GM23338 (cell line): ENCODE data around the gene HEXA. TPM values are rescaled to one million over a fixed set of nuclear protein-coding genes. Genes with fewer than 3 reads are reported as not detected.

Source experiments
- ATAC-seq: fragments of 200-7000 bp; cut with Tn5 transposase; 3 replicates; pipeline ENCODE4 v1.9.1; 2020
- DNase-seq: peaks from one replicate; pipeline ENCODE4 v3.0.0-alpha.2; 2015; ENCODE audit warnings: low spot score
- H2AFZ ChIP-seq: fragments of 200-600 bp; sonication (generic); 2 replicates; pipeline ENCODE4 v1.8.0; 2016; ENCODE audit warnings: antibody characterized with exemption, mild to moderate bottlenecking, moderate library complexity
- H3F3A ChIP-seq: fragments of 200-600 bp; sonication (generic); replicated peaks from 2 replicates; pipeline ENCODE4 v1.8.0; 2017; ENCODE audit warnings: antibody characterized with exemption, mixed run types, low read depth
- H3K27ac ChIP-seq: fragments of 200-600 bp; sonication (generic); 2 replicates; pipeline ENCODE4 v1.6.1; 2016; ENCODE audit warnings: low read depth
- H3K27me3 ChIP-seq: fragments of 200-600 bp; sonication (generic); 2 replicates; pipeline ENCODE4 v1.8.0; 2016; ENCODE audit warnings: mild to moderate bottlenecking, mixed run types, moderate library complexity; ENCODE audit not compliant: insufficient read depth
- H3K36me3 ChIP-seq: fragments of 200-600 bp; sonication (generic); 2 replicates; pipeline ENCODE4 v1.8.0; 2016; ENCODE audit warnings: mild to moderate bottlenecking; ENCODE audit not compliant: insufficient read depth
- H3K4me1 ChIP-seq: fragments of 200-600 bp; sonication (generic); 2 replicates; pipeline ENCODE4 v1.8.0; 2016; ENCODE audit warnings: mild to moderate bottlenecking, moderate library complexity; ENCODE audit not compliant: insufficient read depth
- H3K4me2 ChIP-seq: fragments of 200-600 bp; sonication (generic); 2 replicates; pipeline ENCODE4 v1.7.1; 2017; ENCODE audit warnings: mixed run types
- H3K4me3 ChIP-seq: fragments of 200-600 bp; sonication (generic); 2 replicates; pipeline ENCODE4 v1.6.1; 2016; ENCODE audit warnings: mixed run types
- H3K79me2 ChIP-seq: fragments of 200-600 bp; sonication (generic); replicated peaks from 2 replicates; pipeline ENCODE4 v1.8.0; 2017; ENCODE audit warnings: mild to moderate bottlenecking; ENCODE audit not compliant: insufficient read depth
- H3K9me2 ChIP-seq: fragments of 200-600 bp; sonication (generic); 2 replicates; pipeline ENCODE4 v1.8.0; 2017; ENCODE audit not compliant: insufficient read depth
- H4K20me1 ChIP-seq: fragments of 200-600 bp; sonication (generic); replicated peaks from 2 replicates; pipeline ENCODE4 v1.8.0; 2017; ENCODE audit warnings: mild to moderate bottlenecking; ENCODE audit not compliant: insufficient read depth
- H3K27ac Mint-ChIP-seq: 2 replicates; pipeline ENCODE4 v1.8.0; 2020; ENCODE audit warnings: inconsistent platforms, mild to moderate bottlenecking, moderate library complexity, mixed read lengths
- H3K27me3 Mint-ChIP-seq: 3 replicates; pipeline ENCODE4 v1.8.0; 2022; ENCODE audit warnings: low read depth, mild to moderate bottlenecking, moderate library complexity, mixed read lengths, inconsistent platforms; ENCODE audit not compliant: insufficient read depth, poor library complexity
- H3K36me3 Mint-ChIP-seq: 3 replicates; pipeline ENCODE4 v1.8.0; 2021; ENCODE audit warnings: low read depth, mild to moderate bottlenecking, inconsistent platforms, moderate library complexity, mixed read lengths
- H3K4me1 Mint-ChIP-seq: 3 replicates; pipeline ENCODE4 v1.8.0; 2020; ENCODE audit warnings: mild to moderate bottlenecking, inconsistent platforms, mixed read lengths
- H3K4me3 Mint-ChIP-seq: 3 replicates; pipeline ENCODE4 v1.8.0; 2021; ENCODE audit warnings: moderate library complexity, mild to moderate bottlenecking, inconsistent platforms, mixed read lengths
- H3K9me3 Mint-ChIP-seq: 3 replicates; pipeline ENCODE4 v1.8.0; 2020; ENCODE audit warnings: moderate library complexity, mild to moderate bottlenecking, inconsistent platforms, mixed read lengths
- CREB1 ChIP-seq: fragments of 250-450 bp; sonication (Bioruptor Pico); IDR thresholded peaks from 2 replicates; pipeline ENCODE4 v1.5.0; 2020; ENCODE audit warnings: low read depth, mild to moderate bottlenecking, moderate library complexity
- ETS1 ChIP-seq: IDR thresholded peaks from 2 replicates; pipeline ENCODE4 v1.6.1; 2016; ENCODE audit warnings: antibody characterized with exemption
- EZH2 ChIP-seq: fragments of 200-600 bp; sonication (generic); IDR thresholded peaks from one replicate; pipeline ENCODE4 v1.8.0; 2017; ENCODE audit warnings: antibody characterized with exemption, mild to moderate bottlenecking, low read depth; ENCODE audit not compliant: unreplicated experiment
- EZH2phosphoT487 ChIP-seq: fragments of 200-600 bp; sonication (generic); IDR thresholded peaks from one replicate; pipeline ENCODE4 v1.8.1; 2018; ENCODE audit warnings: antibody characterized with exemption; ENCODE audit not compliant: unreplicated experiment
- JUNB ChIP-seq: IDR thresholded peaks from one replicate; pipeline ENCODE4 v1.6.1; 2016; ENCODE audit warnings: antibody characterized with exemption; ENCODE audit not compliant: unreplicated experiment
- NANOG ChIP-seq: IDR thresholded peaks from 2 replicates; pipeline ENCODE4 v1.6.1; 2016; ENCODE audit warnings: antibody characterized with exemption, borderline replicate concordance
- POLR2AphosphoS5 ChIP-seq: IDR thresholded peaks from 2 replicates; pipeline ENCODE4 v1.6.1; 2016; ENCODE audit warnings: antibody characterized with exemption, low read depth
- STAT1 ChIP-seq: IDR thresholded peaks from one replicate; pipeline ENCODE4 v1.6.1; 2016; ENCODE audit warnings: antibody characterized with exemption; ENCODE audit not compliant: unreplicated experiment
- ZNF114 ChIP-seq: fragments of 250-450 bp; sonication (Bioruptor Pico); IDR thresholded peaks from 2 replicates; pipeline ENCODE4 v1.5.0; 2020; ENCODE audit warnings: mild to moderate bottlenecking, moderate library complexity
- ZNF331 ChIP-seq: fragments of 250-450 bp; sonication (Bioruptor Pico); IDR thresholded peaks from 2 replicates; pipeline ENCODE4 v1.5.0; 2020; ENCODE audit warnings: low read depth, mild to moderate bottlenecking, moderate library complexity
- ZNF462 ChIP-seq: fragments of 250-450 bp; sonication (Bioruptor Pico); IDR thresholded peaks from 2 replicates; pipeline ENCODE4 v1.5.0; 2020; ENCODE audit warnings: mild to moderate bottlenecking, moderate library complexity
- polyA plus RNA-seq: library from polyadenylated mRNA; unstranded; fragments of >200 nt; fragmentation: Nextera tagmentation; extraction: Ambion mirVana; gene quantifications from 2 replicates; pipeline ENCODE4 v1.2.1, GENCODE V29; 2016
- total RNA-seq: library from RNA; depleted of rRNA; stranded (reverse); fragments of >200 nt; shearing (Covaris generic); gene quantifications from 2 replicates; pipeline ENCODE4 v1.2.3, GENCODE V29; 2014
- TF ChIP-seq, protein P1 (sequence below), 2 experiments: fragments of 200-600 bp in 1 of 2; sonication (generic) in 1 of 2; conservative IDR thresholded peaks; 2 replicates each; pipeline versions ENCODE4 v1.5.1 to v1.6.1; 2016 to 2017; ENCODE audit warnings: antibody characterized with exemption in 2 of 2, low read depth in 2 of 2, mild to moderate bottlenecking in 2 of 2, moderate library complexity in 1 of 2
- TF ChIP-seq, protein P2 (sequence below): IDR thresholded peaks from one replicate; pipeline ENCODE4 v1.6.1; 2018; ENCODE audit warnings: antibody characterized with exemption; ENCODE audit not compliant: unreplicated experiment

HEXA gene
- total and polyA plus RNA-seq, 2 experiments from 2014 or later, result 43.0 to 43.8 TPM

DNA sequence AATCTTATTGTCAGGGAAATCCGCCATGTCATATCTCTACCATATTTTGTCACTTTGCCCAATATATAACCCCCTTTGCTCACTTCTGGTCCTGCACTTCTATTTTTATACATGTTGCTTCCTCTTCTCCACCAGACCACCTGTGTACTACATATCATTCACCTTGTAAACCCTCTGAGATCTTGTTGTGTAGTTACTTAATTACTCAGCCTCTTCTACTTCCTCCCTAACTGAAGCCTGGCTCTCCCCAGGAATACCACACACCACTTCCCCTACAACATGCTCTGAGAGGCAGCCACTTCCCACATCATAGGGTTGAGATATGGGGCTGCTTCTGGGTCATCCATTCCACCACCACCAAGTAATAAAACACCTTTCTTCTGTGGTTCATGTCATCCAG is 10.0 kb downstream of the HEXA start:
- no peaks in the 10 kb centered on the region for H3K27me3 Mint-ChIP-seq

More for the DNA sequence above, 10.0 kb downstream of the HEXA start:
- no peak overlapping the region for H3K4me3 ChIP-seq
- no peaks in the 10 kb centered on the region for H3F3A ChIP-seq
- H3K27ac ChIP-seq, result no peak overlapping the region
- H3K4me2 ChIP-seq, result no peak overlapping the region
- H4K20me1 ChIP-seq, result peaks cover 9% of the 10 kb centered on the region; the same call in 1 of the 2 replicates
- H2AFZ ChIP-seq, result no peak overlapping the region
- no peaks in the 10 kb centered on the region for H3K36me3 ChIP-seq
- H3K4me1 ChIP-seq, result no peaks in the 10 kb centered on the region
- DNase-seq (no peak), ATAC-seq (no peak)
- peaks cover 29% of the 10 kb centered on the region; the same call in 1 of the 2 replicates for H3K79me2 ChIP-seq
- no peak overlapping the region for H3K27ac Mint-ChIP-seq
- no peaks in the 10 kb centered on the region; the same call in 2 of the 3 replicates for H3K9me3 Mint-ChIP-seq
- H3K36me3 Mint-ChIP-seq, result no peaks in the 10 kb centered on the region; the same call in 2 of the 3 replicates
- TF ChIP-seq ETS1 (no peak), ZNF462 (CRISPR knock-in tag) (no peak), POLR2AphosphoS5 (no peak), EZH2phosphoT487 (no peak), ZNF114 (CRISPR knock-in tag) (no peak), ZNF331 (CRISPR knock-in tag) (no peak), CREB1 (CRISPR knock-in tag) (no peak), NANOG (no peak), EZH2 (no peak), JUNB (no peak), STAT1 (no peak)
- TF ChIP-seq, protein P1, sequence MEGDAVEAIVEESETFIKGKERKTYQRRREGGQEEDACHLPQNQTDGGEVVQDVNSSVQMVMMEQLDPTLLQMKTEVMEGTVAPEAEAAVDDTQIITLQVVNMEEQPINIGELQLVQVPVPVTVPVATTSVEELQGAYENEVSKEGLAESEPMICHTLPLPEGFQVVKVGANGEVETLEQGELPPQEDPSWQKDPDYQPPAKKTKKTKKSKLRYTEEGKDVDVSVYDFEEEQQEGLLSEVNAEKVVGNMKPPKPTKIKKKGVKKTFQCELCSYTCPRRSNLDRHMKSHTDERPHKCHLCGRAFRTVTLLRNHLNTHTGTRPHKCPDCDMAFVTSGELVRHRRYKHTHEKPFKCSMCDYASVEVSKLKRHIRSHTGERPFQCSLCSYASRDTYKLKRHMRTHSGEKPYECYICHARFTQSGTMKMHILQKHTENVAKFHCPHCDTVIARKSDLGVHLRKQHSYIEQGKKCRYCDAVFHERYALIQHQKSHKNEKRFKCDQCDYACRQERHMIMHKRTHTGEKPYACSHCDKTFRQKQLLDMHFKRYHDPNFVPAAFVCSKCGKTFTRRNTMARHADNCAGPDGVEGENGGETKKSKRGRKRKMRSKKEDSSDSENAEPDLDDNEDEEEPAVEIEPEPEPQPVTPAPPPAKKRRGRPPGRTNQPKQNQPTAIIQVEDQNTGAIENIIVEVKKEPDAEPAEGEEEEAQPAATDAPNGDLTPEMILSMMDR (conservative IDR thresholded peaks at IDR 0.05; ENCODE audit: low read depth in 2 of 2), result no peak
- TF ChIP-seq, protein P2, sequence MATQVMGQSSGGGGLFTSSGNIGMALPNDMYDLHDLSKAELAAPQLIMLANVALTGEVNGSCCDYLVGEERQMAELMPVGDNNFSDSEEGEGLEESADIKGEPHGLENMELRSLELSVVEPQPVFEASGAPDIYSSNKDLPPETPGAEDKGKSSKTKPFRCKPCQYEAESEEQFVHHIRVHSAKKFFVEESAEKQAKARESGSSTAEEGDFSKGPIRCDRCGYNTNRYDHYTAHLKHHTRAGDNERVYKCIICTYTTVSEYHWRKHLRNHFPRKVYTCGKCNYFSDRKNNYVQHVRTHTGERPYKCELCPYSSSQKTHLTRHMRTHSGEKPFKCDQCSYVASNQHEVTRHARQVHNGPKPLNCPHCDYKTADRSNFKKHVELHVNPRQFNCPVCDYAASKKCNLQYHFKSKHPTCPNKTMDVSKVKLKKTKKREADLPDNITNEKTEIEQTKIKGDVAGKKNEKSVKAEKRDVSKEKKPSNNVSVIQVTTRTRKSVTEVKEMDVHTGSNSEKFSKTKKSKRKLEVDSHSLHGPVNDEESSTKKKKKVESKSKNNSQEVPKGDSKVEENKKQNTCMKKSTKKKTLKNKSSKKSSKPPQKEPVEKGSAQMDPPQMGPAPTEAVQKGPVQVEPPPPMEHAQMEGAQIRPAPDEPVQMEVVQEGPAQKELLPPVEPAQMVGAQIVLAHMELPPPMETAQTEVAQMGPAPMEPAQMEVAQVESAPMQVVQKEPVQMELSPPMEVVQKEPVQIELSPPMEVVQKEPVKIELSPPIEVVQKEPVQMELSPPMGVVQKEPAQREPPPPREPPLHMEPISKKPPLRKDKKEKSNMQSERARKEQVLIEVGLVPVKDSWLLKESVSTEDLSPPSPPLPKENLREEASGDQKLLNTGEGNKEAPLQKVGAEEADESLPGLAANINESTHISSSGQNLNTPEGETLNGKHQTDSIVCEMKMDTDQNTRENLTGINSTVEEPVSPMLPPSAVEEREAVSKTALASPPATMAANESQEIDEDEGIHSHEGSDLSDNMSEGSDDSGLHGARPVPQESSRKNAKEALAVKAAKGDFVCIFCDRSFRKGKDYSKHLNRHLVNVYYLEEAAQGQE, result no peak
- H3K4me1 Mint-ChIP-seq, result no peaks in the 10 kb centered on the region
- no peak overlapping the region for H3K4me3 Mint-ChIP-seq
- H3K27me3 ChIP-seq, result no peaks in the 10 kb centered on the region
- H3K9me2 ChIP-seq, result no peaks in the 10 kb centered on the region
